ENCODE data around the gene GNAI3.

DNA sequence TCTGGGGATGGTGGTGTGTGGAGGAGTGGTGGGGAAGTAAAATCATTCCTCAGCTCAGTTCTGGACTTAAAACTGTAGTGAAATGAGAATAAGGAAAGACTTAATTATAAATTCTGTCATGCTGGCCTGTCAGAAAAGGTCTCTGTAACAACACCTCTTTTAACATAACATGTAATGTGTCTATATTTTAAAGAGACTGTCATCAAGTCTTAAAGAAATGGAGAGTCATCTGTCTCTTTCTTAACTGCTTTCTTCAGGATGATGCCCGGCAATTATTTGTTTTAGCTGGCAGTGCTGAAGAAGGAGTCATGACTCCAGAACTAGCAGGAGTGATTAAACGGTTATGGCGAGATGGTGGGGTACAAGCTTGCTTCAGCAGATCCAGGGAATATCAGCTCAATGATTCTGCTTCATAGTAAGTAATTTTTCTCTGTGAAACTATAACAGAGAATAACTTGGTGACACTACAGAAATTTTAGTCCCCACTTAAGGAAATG, 30.6 kb downstream of the GNAI3 start:
- no peak for TF ChIP-seq EZH2phosphoT487 (conservative IDR thresholded peaks at IDR 0.05; ENCODE audit: low read length)
- TF ChIP-seq, protein P1, sequence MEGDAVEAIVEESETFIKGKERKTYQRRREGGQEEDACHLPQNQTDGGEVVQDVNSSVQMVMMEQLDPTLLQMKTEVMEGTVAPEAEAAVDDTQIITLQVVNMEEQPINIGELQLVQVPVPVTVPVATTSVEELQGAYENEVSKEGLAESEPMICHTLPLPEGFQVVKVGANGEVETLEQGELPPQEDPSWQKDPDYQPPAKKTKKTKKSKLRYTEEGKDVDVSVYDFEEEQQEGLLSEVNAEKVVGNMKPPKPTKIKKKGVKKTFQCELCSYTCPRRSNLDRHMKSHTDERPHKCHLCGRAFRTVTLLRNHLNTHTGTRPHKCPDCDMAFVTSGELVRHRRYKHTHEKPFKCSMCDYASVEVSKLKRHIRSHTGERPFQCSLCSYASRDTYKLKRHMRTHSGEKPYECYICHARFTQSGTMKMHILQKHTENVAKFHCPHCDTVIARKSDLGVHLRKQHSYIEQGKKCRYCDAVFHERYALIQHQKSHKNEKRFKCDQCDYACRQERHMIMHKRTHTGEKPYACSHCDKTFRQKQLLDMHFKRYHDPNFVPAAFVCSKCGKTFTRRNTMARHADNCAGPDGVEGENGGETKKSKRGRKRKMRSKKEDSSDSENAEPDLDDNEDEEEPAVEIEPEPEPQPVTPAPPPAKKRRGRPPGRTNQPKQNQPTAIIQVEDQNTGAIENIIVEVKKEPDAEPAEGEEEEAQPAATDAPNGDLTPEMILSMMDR (IDR thresholded peaks at IDR 0.05; ENCODE audit: insufficient read depth, low read length, poor library complexity, severe bottlenecking) = no peak

All from SU-DHL-6 (cell line).